ENCODE data around the gene TBCD. TPM values are rescaled to one million over a fixed set of nuclear protein-coding genes. Genes with fewer than 3 reads are reported as not detected.

Gene TBCD
- total and polyA plus RNA-seq, 2 experiments from 2014 or later: 19.3 to 33.8 TPM

DNA sequence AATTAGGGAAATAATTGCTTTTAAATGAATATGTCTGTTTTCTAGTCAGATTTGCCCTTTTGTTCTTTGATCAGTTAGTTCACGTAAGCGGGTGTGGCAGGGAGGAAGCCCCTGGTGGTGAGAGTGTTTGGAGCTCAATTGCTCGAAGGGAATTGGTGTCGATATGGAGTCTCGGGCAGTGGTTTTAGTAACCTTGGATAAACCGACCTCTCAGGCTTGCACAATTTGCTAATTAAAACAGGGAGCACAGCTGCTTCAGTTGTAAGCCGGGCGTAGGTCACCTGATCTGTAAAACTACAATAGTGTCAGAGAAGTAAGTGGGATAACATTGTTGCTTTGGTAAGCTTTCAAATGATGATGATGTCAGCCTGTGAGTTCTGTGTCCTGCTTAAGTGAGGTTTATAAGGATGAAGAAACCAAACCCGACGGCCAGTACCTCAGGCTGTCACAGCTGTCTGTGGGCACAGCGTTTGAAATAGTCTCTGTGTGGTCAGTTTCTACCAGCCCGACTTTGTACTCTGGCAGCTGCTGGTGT lies 85.0 kb downstream of the TBCD start:
- H3K4me3 ChIP-seq: no peak overlapping the region
- no peaks in the 10 kb centered on the region for H3K4me1 ChIP-seq (ENCODE audit: insufficient read depth)
- no peak for TF ChIP-seq EZH2phosphoT487 (IDR thresholded peaks at IDR 0.05; ENCODE audit: insufficient read depth, low read depth)
- TF ChIP-seq EZH2 (IDR thresholded peaks at IDR 0.05; ENCODE audit: insufficient read depth, poor library complexity, severe bottlenecking): no peak
- H3K27ac ChIP-seq: no peak overlapping the region
- H2AFZ ChIP-seq: no peak overlapping the region
- no peaks in the 10 kb centered on the region for H3K27me3 ChIP-seq (replicated peaks; ENCODE audit: insufficient read depth)
- peak; percentile 17 for DNase-seq
- WGBS, 2 experiments (ENCODE audit: low coverage in 1 of 2, low lambda C conversion rate in 2 of 2, missing lambda C conversion rate in 2 of 2): 40 to 44% methylated on average over 12 of the region's 12 CpGs
- no peaks in the 10 kb centered on the region for H3K9me3 ChIP-seq (ENCODE audit: low read depth)
- H3F3A ChIP-seq (ENCODE audit: insufficient read depth): no peaks in the 10 kb centered on the region
- H3K79me2 ChIP-seq (ENCODE audit: insufficient read depth): no peaks in the 10 kb centered on the region
- H4K20me1 ChIP-seq (ENCODE audit: insufficient read depth): no peaks in the 10 kb centered on the region
- in situ Hi-C loops (cut with MboI): no loop called here
- no peaks in the 10 kb centered on the region for H3K9me2 ChIP-seq (ENCODE audit: insufficient read depth)
- H3K36me3 ChIP-seq (ENCODE audit: low read depth): 0 out of 2 replicates have a peak, but pooled peaks cover 3% of the 10 kb centered on the region
- H3K9ac ChIP-seq: no peak overlapping the region
- no peak overlapping the region for H3K4me2 ChIP-seq (ENCODE audit: unreplicated experiment)

DNA sequence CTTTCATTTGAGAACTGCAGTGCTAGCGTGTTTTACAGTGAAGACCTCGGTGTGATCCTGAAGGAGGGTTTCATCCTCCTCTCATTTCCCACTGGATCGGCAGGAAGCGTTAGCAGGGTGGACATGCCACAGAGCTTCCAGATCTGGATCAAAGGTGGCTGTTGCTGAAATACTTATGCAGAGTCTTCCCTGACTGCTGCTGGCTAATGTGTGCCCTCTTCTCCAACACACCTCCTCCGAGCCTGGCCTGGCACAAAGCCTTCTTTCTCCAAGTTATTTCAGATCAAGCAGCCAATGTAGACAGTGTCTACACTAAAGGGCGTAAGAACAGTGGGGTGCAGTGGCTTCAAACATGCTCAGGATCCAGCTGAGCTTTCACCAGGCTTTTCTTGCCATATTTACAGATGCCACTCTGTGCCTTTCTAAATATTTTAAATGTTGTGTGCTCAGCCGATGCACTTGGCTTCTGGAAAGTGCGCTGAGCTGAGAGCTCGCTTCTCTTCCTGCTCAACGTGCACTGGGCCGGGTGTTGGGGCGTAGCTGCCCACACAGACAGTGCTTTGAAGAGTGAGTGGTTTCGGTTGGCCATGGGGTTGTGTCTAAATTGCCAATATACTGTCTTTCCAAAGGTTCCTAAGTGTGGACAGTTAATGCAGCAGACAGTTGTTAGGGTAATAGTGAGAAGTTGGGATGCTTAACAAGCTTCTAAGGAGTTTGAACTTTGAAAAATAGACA lies 85.9 kb downstream of the TBCD start:
- no peak overlapping the region for H3K27ac ChIP-seq
- no peak for DNase-seq
- in situ Hi-C loops (cut with MboI): no loop called here
- no peak overlapping the region for H2AFZ ChIP-seq
- no peak overlapping the region for H3K4me3 ChIP-seq
- H3K9ac ChIP-seq: no peak overlapping the region
- no peak overlapping the region for H3K4me2 ChIP-seq (ENCODE audit: unreplicated experiment)
- no peaks in the 10 kb centered on the region for H4K20me1 ChIP-seq (ENCODE audit: insufficient read depth)
- 0 out of 2 replicates have a peak, but pooled peaks cover 3% of the 10 kb centered on the region for H3K36me3 ChIP-seq (ENCODE audit: low read depth)
- TF ChIP-seq EZH2phosphoT487 (IDR thresholded peaks at IDR 0.05; ENCODE audit: insufficient read depth, low read depth): no peak
- no peaks in the 10 kb centered on the region for H3K27me3 ChIP-seq (replicated peaks; ENCODE audit: insufficient read depth)
- H3F3A ChIP-seq (ENCODE audit: insufficient read depth): no peaks in the 10 kb centered on the region
- H3K9me2 ChIP-seq (ENCODE audit: insufficient read depth): no peaks in the 10 kb centered on the region
- 92 to 93% methylated on average over 13 of the region's 13 CpGs for WGBS, 2 experiments (ENCODE audit: low coverage in 1 of 2, low lambda C conversion rate in 2 of 2, missing lambda C conversion rate in 2 of 2)
- H3K79me2 ChIP-seq (ENCODE audit: insufficient read depth): no peaks in the 10 kb centered on the region
- H3K4me1 ChIP-seq (ENCODE audit: insufficient read depth): no peaks in the 10 kb centered on the region
- no peaks in the 10 kb centered on the region for H3K9me3 ChIP-seq (ENCODE audit: low read depth)

DNA sequence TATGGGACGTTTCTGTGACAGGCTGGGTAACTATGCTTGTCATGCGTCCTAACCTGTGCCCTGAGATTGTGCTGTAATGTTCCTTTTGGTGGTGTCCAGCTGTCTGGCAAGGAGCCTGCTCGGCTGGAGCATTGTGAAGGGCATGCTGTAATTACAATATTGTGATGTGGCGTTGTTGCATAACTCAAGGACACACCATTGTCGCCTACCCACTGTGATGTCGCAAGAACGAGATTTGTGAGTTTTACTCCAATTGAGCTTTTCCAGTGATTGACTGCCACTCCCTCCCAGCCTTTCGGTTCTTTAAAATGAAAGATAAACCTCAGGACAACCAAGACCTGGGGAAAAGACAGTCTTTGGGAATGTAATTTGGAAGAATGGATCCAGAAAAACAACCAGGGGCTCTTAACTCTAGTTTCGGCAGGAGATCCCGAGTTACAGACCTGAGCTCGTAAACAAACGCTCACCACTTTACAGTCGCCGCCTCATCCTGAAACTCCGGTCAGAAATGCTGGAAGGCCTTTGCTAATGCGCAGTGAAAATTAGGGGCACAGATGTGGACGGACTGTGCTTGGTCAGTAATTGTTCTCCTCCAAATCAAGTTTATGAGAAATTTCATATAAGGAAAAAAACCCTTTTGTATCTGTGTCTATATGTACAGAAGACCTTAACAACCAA lies 86.7 kb downstream of the TBCD start:
- Histone ChIP-seq H3K9me3 (ENCODE audit: low read depth) (no peaks in the 10 kb centered on the region), H3K4me3 (no peak overlapping the region), H3K9me2 (ENCODE audit: insufficient read depth) (no peaks in the 10 kb centered on the region), H3K27ac (no peak overlapping the region), H2AFZ (no peak overlapping the region), H3K27me3 (replicated peaks; ENCODE audit: insufficient read depth) (no peaks in the 10 kb centered on the region), H3K36me3 (ENCODE audit: low read depth) (0 out of 2 replicates have a peak, but pooled peaks cover 3% of the 10 kb centered on the region), H3K4me1 (ENCODE audit: insufficient read depth) (no peaks in the 10 kb centered on the region), H3F3A (ENCODE audit: insufficient read depth) (no peaks in the 10 kb centered on the region), H3K9ac (no peak overlapping the region), H3K4me2 (ENCODE audit: unreplicated experiment) (no peak overlapping the region), H3K79me2 (ENCODE audit: insufficient read depth) (no peaks in the 10 kb centered on the region), H4K20me1 (ENCODE audit: insufficient read depth) (no peaks in the 10 kb centered on the region)
- WGBS, 2 experiments (ENCODE audit: low coverage in 1 of 2, low lambda C conversion rate in 2 of 2, missing lambda C conversion rate in 2 of 2): 93 to 95% methylated on average over 17 of the region's 17 CpGs
- no peak for TF ChIP-seq EZH2 (IDR thresholded peaks at IDR 0.05; ENCODE audit: insufficient read depth, poor library complexity, severe bottlenecking)
- TF ChIP-seq EZH2phosphoT487 (IDR thresholded peaks at IDR 0.05; ENCODE audit: insufficient read depth, low read depth): no peak
- peak; percentile 8 for DNase-seq
- in situ Hi-C loops (cut with MboI): no loop called here

DNA sequence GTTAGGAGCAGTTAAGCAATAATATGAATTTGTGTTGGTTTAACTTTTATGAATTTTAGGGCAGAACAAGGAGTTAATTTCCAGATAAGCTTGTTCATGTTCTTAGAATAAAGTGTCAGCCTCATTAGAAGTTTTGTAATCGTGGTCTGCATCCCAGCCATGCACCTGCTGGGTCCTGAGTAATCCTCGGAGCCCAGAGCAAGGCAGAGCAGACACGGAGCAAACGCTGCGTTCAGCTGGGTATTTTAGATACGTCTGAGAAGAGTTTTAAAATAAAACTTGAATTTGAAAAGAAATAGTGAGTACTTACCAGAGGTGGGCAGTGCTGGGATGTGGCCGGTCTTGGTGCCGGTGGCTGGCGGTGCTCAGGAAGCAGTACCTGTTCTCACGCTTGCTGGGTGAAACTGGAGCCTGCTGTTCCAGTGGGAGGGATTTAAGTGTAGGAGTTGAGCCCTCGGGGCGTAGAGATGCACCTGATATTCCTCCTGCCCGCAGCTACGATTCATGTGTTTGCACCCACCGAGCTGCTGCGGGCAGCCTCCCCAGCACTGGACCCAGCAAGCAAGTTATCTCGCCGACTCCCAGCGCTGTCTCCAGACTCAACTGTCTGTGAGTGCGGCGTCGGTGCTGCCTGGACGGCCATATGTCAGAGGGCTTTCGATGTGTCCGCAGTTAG lies 87.9 kb downstream of the TBCD start, which contains the start of gene ZNF750:
Gene ZNF750, minus strand, starts transcription at position 406 of the 676 bp plus-strand sequence. CDS start 7,568 bp downstream, outside the sequence.
- in situ Hi-C loops (cut with MboI): no loop called here
- no peak within 1 kb of the TSS for H3K9ac ChIP-seq
- TF ChIP-seq EZH2phosphoT487 (IDR thresholded peaks at IDR 0.05; ENCODE audit: insufficient read depth, low read depth): no peak
- no peak for TF ChIP-seq EZH2 (IDR thresholded peaks at IDR 0.05; ENCODE audit: insufficient read depth, poor library complexity, severe bottlenecking)

More for the DNA sequence above, 87.9 kb downstream of the TBCD start, which contains the start of gene ZNF750:
- Histone ChIP-seq H3K27ac (no peak within 1 kb of the TSS), H3K4me2 (ENCODE audit: unreplicated experiment) (no peak within 1 kb of the TSS), H3K36me3 (ENCODE audit: low read depth) (0 out of 2 replicates have a peak, but pooled peaks cover 3% of the 10 kb centered on the region), H3K9me2 (ENCODE audit: insufficient read depth) (no peaks in the 10 kb centered on the region), H2AFZ (no peak within 1 kb of the TSS), H3K4me1 (ENCODE audit: insufficient read depth) (no peaks in the 10 kb centered on the region), H4K20me1 (ENCODE audit: insufficient read depth) (no peaks in the 10 kb centered on the region), H3K79me2 (ENCODE audit: insufficient read depth) (no peaks in the 10 kb centered on the region), H3K27me3 (replicated peaks; ENCODE audit: insufficient read depth) (no peaks in the 10 kb centered on the region), H3F3A (ENCODE audit: insufficient read depth) (no peaks in the 10 kb centered on the region), H3K4me3 (no peak within 1 kb of the TSS), H3K9me3 (ENCODE audit: low read depth) (no peaks in the 10 kb centered on the region)
- DNase-seq: no peak
- 94 to 96% methylated on average over 25 of the region's 25 CpGs for WGBS, 2 experiments (ENCODE audit: low coverage in 1 of 2, low lambda C conversion rate in 2 of 2, missing lambda C conversion rate in 2 of 2)
